ENCODE results near the gene PCDHA5.
"Not testable (repeated sequence)": the region's sequence is repeated elsewhere in the genome, so short reads cannot be mapped to it uniquely, and the experiment has no call there.

DNA sequence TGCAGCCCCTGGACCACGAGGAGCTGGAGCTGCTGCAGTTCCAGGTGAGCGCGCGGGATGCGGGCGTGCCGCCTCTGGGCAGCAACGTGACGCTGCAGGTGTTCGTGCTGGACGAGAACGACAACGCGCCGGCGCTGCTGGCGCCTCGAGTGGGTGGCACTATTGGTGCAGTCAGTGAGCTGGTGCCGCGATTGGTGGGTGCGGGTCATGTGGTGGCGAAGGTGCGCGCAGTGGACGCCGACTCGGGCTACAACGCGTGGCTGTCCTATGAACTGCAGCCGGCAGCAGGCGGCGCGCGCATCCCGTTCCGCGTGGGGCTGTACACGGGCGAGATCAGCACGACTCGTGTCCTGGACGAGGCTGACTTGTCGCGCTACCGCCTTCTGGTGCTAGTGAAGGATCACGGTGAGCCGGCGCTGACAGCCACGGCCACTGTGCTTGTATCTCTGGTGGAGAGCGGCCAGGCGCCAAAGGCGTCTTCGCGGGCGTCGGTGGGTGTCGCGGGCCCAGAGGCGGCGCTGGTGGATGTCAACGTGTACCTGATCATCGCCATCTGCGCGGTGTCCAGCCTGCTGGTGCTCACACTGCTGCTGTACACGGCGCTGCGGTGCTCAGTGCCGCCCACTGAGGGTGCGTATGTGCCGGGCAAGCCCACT lies 33.4 kb upstream of the PCDHA5 start:
- TF ChIP-seq, protein P1, sequence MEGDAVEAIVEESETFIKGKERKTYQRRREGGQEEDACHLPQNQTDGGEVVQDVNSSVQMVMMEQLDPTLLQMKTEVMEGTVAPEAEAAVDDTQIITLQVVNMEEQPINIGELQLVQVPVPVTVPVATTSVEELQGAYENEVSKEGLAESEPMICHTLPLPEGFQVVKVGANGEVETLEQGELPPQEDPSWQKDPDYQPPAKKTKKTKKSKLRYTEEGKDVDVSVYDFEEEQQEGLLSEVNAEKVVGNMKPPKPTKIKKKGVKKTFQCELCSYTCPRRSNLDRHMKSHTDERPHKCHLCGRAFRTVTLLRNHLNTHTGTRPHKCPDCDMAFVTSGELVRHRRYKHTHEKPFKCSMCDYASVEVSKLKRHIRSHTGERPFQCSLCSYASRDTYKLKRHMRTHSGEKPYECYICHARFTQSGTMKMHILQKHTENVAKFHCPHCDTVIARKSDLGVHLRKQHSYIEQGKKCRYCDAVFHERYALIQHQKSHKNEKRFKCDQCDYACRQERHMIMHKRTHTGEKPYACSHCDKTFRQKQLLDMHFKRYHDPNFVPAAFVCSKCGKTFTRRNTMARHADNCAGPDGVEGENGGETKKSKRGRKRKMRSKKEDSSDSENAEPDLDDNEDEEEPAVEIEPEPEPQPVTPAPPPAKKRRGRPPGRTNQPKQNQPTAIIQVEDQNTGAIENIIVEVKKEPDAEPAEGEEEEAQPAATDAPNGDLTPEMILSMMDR (IDR thresholded peaks at IDR 0.05) = not testable (repeated sequence)
- TF ChIP-seq POLR2A (IDR thresholded peaks at IDR 0.05) = not testable (repeated sequence)

Data from lower leg skin (tissue), 3 donors.